A549 (cell line): ENCODE data around the gene EDEM1.

ENCODE experiments used
- BHLHE40 ChIP-seq: IDR thresholded peaks from 2 replicates; pipeline ENCODE4 v1.6.1; 2012; ENCODE audit warnings: low read depth, low read length, inconsistent platforms
- CBX8 ChIP-seq: fragments of 200-600 bp; sonication (generic); IDR thresholded peaks from 2 replicates; pipeline ENCODE4 v1.6.1; 2016
- CHD2 ChIP-seq: fragments of 150-350 bp; IDR thresholded peaks from 2 replicates; pipeline ENCODE4 v1.6.1; 2014; ENCODE audit warnings: low read length; ENCODE audit not compliant: partially characterized antibody
- CTCF ChIP-seq: fragments of >200 bp; sonication (Bioruptor Twin); formaldehyde crosslinking; IDR thresholded peaks from 3 replicates; pipeline ENCODE4 v1.5.1; 2016
- EP300 ChIP-seq, 2 experiments: fragments of >200 bp; sonication (Bioruptor Twin); formaldehyde crosslinking; IDR thresholded peaks; 2 replicates in 1 of 2; 3 replicates in 1 of 2; pipeline ENCODE4 v1.6.1; 2016 to 2017
- ESRRA ChIP-seq: fragments of 150-350 bp; IDR thresholded peaks from 2 replicates; pipeline ENCODE4 v1.6.1; 2014; ENCODE audit warnings: mild to moderate bottlenecking, low read length, borderline replicate concordance
- HDAC2 ChIP-seq: fragments of 200-600 bp; sonication (generic); IDR thresholded peaks from 2 replicates; pipeline ENCODE4 v1.6.1; 2016
- JUN ChIP-seq, 2 experiments: fragments of >200 bp; sonication (Bioruptor Twin); formaldehyde crosslinking; IDR thresholded peaks; 2 replicates in 1 of 2; 3 replicates in 1 of 2; pipeline ENCODE4 v1.6.1; 2016 to 2017
- MAFK ChIP-seq: fragments of 450-650 bp; IDR thresholded peaks from 2 replicates; pipeline ENCODE4 v1.6.1; 2014; ENCODE audit not compliant: partially characterized antibody
- POLR2A ChIP-seq: IDR thresholded peaks from 2 replicates; pipeline ENCODE4 v1.6.1; 2012; ENCODE audit warnings: mild to moderate bottlenecking, low read length
- POLR2AphosphoS2 ChIP-seq: conservative IDR thresholded peaks from 2 replicates; pipeline ENCODE4 v1.6.1; 2012; ENCODE audit warnings: low read length, improper control_type of control experiment, inconsistent platforms
- SMC3 ChIP-seq: fragments of >200 bp; sonication (Bioruptor Twin); formaldehyde crosslinking; IDR thresholded peaks from 3 replicates; pipeline ENCODE4 v1.6.1; 2018; ENCODE audit warnings: inconsistent platforms
- TP53 ChIP-seq: fragments of 250-450 bp; sonication (Bioruptor Pico); IDR thresholded peaks from 2 replicates; pipeline ENCODE4 v1.5.0; 2021; ENCODE audit warnings: mild to moderate bottlenecking, moderate library complexity
- ZC3H11A ChIP-seq: fragments of 450-650 bp; IDR thresholded peaks from 2 replicates; pipeline ENCODE4 v1.6.1; 2014; ENCODE audit warnings: antibody characterized with exemption, mild to moderate bottlenecking

GRCh38 chr3:5260992-5261501 lies 73.5 kb downstream of the EDEM1 start:
- TF ChIP-seq ZC3H11A (no peak), CTCF (no peak), ESRRA (no peak), MAFK (no peak), POLR2AphosphoS2 (no peak), EP300 (IDR thresholded peaks at IDR 0.05) (no peak), TP53 (CRISPR knock-in tag) (no peak), CHD2 (no peak), BHLHE40 (no peak), SMC3 (no peak), HDAC2 (no peak), POLR2A (no peak), CBX8 (no peak), JUN (IDR thresholded peaks at IDR 0.05) (no peak)
